ENCODE results near the gene DPY30.
A peak's percentile ranks its signal among the peaks of the same experiment; 100 is the strongest.
"Not testable (repeated sequence)": the region's sequence is repeated elsewhere in the genome, so short reads cannot be mapped to it uniquely, and the experiment has no call there.

The DPY30 gene

GRCh38 chr2:32051836-32052439, 12.3 kb upstream of the DPY30 start:
- Histone ChIP-seq H3K36me3 (ENCODE audit: insufficient read depth, low read length) (no peaks in the 10 kb centered on the region), H3K27me3 (ENCODE audit: control insufficient read depth, insufficient read depth, low read length) (no peaks in the 10 kb centered on the region), H3K9ac (ENCODE audit: low read depth, low read length) (no peak overlapping the region), H3K9me3 (replicated peaks; ENCODE audit: low read length) (no peaks in the 10 kb centered on the region), H3K4me3 (ENCODE audit: low read length) (no peak overlapping the region), H3K4me2 (ENCODE audit: low read length) (no peak overlapping the region), H3K4me1 (ENCODE audit: control insufficient read depth, insufficient read depth, low read length) (no peaks in the 10 kb centered on the region)

GRCh38 chr2:32043561-32043960, 4.0 kb upstream of the DPY30 start:
- Histone ChIP-seq H3K36me3 (ENCODE audit: insufficient read depth, low read length) (no peaks in the 10 kb centered on the region), H3K4me1 (ENCODE audit: control insufficient read depth, insufficient read depth, low read length) (peaks cover 2% of the 10 kb centered on the region), H3K4me2 (ENCODE audit: low read length) (no peak overlapping the region), H3K27me3 (ENCODE audit: control insufficient read depth, insufficient read depth, low read length) (no peaks in the 10 kb centered on the region), H3K4me3 (ENCODE audit: low read length) (no peak overlapping the region), H3K9me3 (replicated peaks; ENCODE audit: low read length) (no peaks in the 10 kb centered on the region), H3K9ac (ENCODE audit: low read depth, low read length) (no peak overlapping the region)

- H3K9me3 ChIP-seq (replicated peaks; ENCODE audit: low read length); H3K4me3 ChIP-seq (ENCODE audit: low read length); H3K36me3 ChIP-seq (ENCODE audit: insufficient read depth, low read length); H3K4me2 ChIP-seq (ENCODE audit: low read length); H3K4me1 ChIP-seq (ENCODE audit: control insufficient read depth, insufficient read depth, low read length); H3K27me3 ChIP-seq (ENCODE audit: control insufficient read depth, insufficient read depth, low read length); H3K9ac ChIP-seq (ENCODE audit: low read depth, low read length): not testable (repeated sequence)
Observed at GRCh38 chr2:32034198-32034887, 5.3 kb downstream of the DPY30 start.

- H3K9ac ChIP-seq (ENCODE audit: low read depth, low read length); H3K4me3 ChIP-seq (ENCODE audit: low read length); H3K27me3 ChIP-seq (ENCODE audit: control insufficient read depth, insufficient read depth, low read length); H3K4me2 ChIP-seq (ENCODE audit: low read length); H3K9me3 ChIP-seq (replicated peaks; ENCODE audit: low read length); H3K4me1 ChIP-seq (ENCODE audit: control insufficient read depth, insufficient read depth, low read length): not testable (repeated sequence)
- H3K36me3 ChIP-seq (ENCODE audit: insufficient read depth, low read length) = peaks cover 29% of the 10 kb centered on the region
Observed at GRCh38 chr2:32018789-32019482, 20.7 kb downstream of the DPY30 start.

- no peaks in the 10 kb centered on the region for H3K27me3 ChIP-seq (ENCODE audit: control insufficient read depth, insufficient read depth, low read length)
- peaks cover 9% of the 10 kb centered on the region for H3K4me1 ChIP-seq (ENCODE audit: control insufficient read depth, insufficient read depth, low read length)
- no peak overlapping the region for H3K9ac ChIP-seq (ENCODE audit: low read depth, low read length)
- no peak overlapping the region for H3K4me2 ChIP-seq (ENCODE audit: low read length)
- no peak overlapping the region for H3K4me3 ChIP-seq (ENCODE audit: low read length)
- peaks cover 10% of the 10 kb centered on the region for H3K36me3 ChIP-seq (ENCODE audit: insufficient read depth, low read length)
- H3K9me3 ChIP-seq (replicated peaks; ENCODE audit: low read length) = no peaks in the 10 kb centered on the region
Observed at GRCh38 chr2:32012872-32013271, 26.7 kb downstream of the DPY30 start.

GRCh38 chr2:32011485-32011960, 28.1 kb downstream of the DPY30 start:
- Histone ChIP-seq H3K27me3 (ENCODE audit: control insufficient read depth, insufficient read depth, low read length) (no peaks in the 10 kb centered on the region), H3K9me3 (replicated peaks; ENCODE audit: low read length) (no peaks in the 10 kb centered on the region), H3K4me3 (ENCODE audit: low read length) (peak overlapping the region; percentile 88), H3K36me3 (ENCODE audit: insufficient read depth, low read length) (peaks cover 4% of the 10 kb centered on the region), H3K4me1 (ENCODE audit: control insufficient read depth, insufficient read depth, low read length) (peaks cover 13% of the 10 kb centered on the region), H3K9ac (ENCODE audit: low read depth, low read length) (peak overlapping the region; percentile 85), H3K4me2 (ENCODE audit: low read length) (peak overlapping the region; percentile 97)

DNA sequence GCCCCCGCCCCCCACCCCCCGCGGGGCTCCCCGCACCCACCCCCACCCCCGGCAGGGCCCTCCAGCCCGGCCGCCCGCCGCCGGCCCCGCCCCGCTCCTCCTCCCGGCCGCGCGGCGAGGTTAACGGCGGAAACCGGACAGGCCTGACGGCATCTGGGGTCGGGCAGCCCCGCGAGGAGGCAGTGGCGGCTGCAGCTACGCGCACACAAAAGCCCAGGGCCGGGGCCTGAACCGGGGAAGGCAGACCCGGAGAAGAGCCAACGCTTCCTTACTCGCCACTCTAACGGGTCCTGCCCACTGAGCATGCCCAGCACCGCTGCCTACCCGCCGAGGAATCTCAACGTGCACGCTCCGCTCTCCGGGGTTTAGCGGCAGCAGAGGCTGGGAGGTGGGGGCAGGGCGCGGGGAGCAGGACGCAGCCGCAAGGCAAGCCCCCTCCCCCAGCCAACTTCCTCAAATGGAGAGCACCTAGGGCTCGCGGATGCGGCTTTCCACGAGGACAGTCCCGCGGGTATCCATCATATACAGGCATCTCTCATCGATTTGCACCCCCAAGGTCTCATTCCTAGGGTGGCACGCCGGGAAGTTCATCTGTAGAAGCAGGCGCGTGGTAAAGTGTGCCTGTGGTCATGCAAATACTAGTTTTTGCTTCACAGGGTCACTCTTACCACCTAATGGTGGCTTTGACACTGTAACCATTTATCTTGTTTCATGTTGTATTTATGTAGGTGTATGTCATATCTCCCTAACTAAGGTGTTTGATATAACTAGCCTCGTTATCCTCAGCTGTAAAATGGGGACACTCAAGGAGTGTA, 28.7 kb downstream of the DPY30 start, which contains the start of gene MEMO1:
Gene MEMO1, minus strand, starts transcription at position 339 of the 815 bp plus-strand sequence. CDS start 761 bp downstream, outside the sequence.
- Histone ChIP-seq H3K4me1 (ENCODE audit: control insufficient read depth, insufficient read depth, low read length) (peaks cover 13% of the 10 kb centered on the region), H3K4me2 (ENCODE audit: low read length) (peak within 1 kb of the TSS; percentile 97), H3K9ac (ENCODE audit: low read depth, low read length) (peak within 1 kb of the TSS; percentile 87), H3K4me3 (ENCODE audit: low read length) (peak within 1 kb of the TSS; percentile 100), H3K27me3 (ENCODE audit: control insufficient read depth, insufficient read depth, low read length) (no peaks in the 10 kb centered on the region), H3K9me3 (replicated peaks; ENCODE audit: low read length) (no peaks in the 10 kb centered on the region), H3K36me3 (ENCODE audit: insufficient read depth, low read length) (peaks cover 3% of the 10 kb centered on the region)

DNA sequence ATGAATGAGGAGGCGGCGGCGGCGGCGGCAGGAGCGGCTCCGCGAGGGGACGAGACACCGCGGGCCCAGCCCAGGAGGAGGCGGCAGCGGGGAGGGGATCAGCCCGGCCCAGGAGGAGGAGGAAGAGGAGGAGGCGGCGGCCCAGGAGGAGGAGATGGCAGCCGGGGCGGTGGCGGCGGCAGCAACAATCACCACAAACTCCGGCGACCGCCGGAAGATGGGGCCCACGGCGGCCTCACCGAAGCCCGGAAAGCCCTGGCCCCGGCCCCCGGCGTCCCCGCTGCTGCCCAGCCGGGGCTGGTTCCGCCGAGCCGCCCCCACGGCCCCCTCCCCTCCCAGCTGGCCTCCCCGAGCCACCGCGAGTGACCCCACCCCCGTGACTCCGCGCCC, 29.3 kb downstream of the DPY30 start:
- H3K36me3 ChIP-seq (ENCODE audit: insufficient read depth, low read length); H3K27me3 ChIP-seq (ENCODE audit: control insufficient read depth, insufficient read depth, low read length); H3K9me3 ChIP-seq (replicated peaks; ENCODE audit: low read length); H3K4me2 ChIP-seq (ENCODE audit: low read length): not testable (repeated sequence)
- peak overlapping the region; percentile 100 for H3K4me3 ChIP-seq (ENCODE audit: low read length)
- H3K4me1 ChIP-seq (ENCODE audit: control insufficient read depth, insufficient read depth, low read length) = peaks cover 13% of the 10 kb centered on the region
- H3K9ac ChIP-seq (ENCODE audit: low read depth, low read length) = peak overlapping the region; percentile 55

DNA sequence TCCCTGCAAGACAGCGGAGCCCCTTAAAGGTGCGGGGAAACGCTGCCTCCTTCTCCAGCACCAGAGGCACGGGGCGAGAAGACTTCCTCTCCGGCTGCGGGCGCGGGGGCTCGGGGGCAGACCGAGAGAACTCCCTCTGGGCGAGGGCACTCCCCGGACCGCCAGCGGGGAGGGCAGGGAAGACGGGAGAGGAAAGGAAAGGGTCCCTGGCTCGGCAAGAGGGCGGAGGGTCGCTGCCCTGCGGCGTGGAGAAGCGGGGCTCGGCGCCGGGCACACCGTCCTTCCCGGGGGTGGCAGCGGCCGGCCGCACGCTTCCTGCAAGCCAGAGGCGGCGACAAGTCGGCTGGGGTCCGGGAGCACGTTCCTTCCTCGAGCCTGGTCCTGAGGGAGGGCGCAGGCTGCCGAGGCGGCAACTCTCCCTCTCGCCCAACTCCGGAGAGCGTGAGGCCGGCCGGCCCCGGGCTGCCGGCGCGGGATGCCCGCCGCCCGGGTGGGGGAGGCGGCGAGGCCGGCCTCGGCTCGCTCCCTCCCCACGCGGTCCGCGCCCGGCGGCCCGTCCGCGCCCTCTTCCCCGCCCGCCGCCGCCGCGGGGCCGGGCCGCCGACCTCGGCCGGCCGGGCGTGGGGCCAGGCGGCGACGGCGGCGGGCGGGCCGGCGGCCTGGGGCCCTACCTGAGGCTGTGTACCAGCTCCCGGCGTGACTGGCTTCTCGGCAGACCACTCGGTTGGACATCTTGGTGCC, 29.9 kb downstream of the DPY30 start:
- Histone ChIP-seq H3K9me3 (replicated peaks; ENCODE audit: low read length) (no peaks in the 10 kb centered on the region), H3K4me3 (ENCODE audit: low read length) (peak overlapping the region; percentile 100), H3K9ac (ENCODE audit: low read depth, low read length) (peak overlapping the region; percentile 87), H3K36me3 (ENCODE audit: insufficient read depth, low read length) (peaks cover 7% of the 10 kb centered on the region), H3K27me3 (ENCODE audit: control insufficient read depth, insufficient read depth, low read length) (no peaks in the 10 kb centered on the region), H3K4me2 (ENCODE audit: low read length) (peak overlapping the region; percentile 83), H3K4me1 (ENCODE audit: control insufficient read depth, insufficient read depth, low read length) (peaks cover 13% of the 10 kb centered on the region)

DNA sequence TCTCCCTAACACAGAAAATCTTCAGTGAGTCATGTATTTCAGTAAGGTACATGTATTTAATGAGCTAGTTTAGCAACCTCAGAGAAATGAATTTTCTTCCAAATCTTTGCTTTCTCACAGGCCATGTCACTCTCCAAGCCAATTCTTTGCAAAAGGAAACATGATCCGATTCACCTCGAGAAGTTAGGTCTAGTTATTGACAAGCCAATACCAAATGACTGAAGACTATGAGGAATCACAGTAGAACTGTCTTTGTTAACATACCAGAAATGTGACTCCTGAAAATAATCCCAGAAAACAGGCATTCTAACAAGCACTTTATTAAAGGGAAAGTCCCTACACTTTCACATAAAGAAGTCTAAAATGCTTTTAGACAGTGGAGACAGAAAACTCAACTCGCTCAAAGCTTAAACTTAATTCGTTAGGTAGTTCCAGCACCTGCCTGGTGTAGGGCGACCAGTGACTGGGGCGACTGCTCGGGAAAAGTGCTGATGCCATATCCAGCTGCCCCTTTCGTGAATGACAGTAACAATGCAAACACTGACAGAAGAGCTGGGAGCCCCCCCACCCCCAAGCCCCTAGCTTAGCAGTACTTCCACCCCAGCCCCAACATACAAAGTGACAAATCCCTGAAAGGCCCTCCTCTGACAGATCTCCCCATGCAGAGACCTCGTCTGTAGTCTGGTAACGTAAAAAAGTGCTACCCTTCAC, 30.6 kb downstream of the DPY30 start:
- Histone ChIP-seq H3K36me3 (ENCODE audit: insufficient read depth, low read length) (peaks cover 6% of the 10 kb centered on the region), H3K4me3 (ENCODE audit: low read length) (peak overlapping the region; percentile 100), H3K4me2 (ENCODE audit: low read length) (peak overlapping the region; percentile 83), H3K9ac (ENCODE audit: low read depth, low read length) (peak overlapping the region; percentile 87), H3K4me1 (ENCODE audit: control insufficient read depth, insufficient read depth, low read length) (peaks cover 13% of the 10 kb centered on the region), H3K9me3 (replicated peaks; ENCODE audit: low read length) (no peaks in the 10 kb centered on the region), H3K27me3 (ENCODE audit: control insufficient read depth, insufficient read depth, low read length) (no peaks in the 10 kb centered on the region)
